Panc1 (cell line): ENCODE results near the gene MBLAC2. TPM values are rescaled to one million over a fixed set of nuclear protein-coding genes. Genes with fewer than 3 reads are reported as not detected.

Experiments used
- total RNA-seq: library from RNA; stranded (reverse); gene quantifications from one replicate; pipeline ENCODE4 v1.2.1, GENCODE V29; 2021; ENCODE audit not compliant: unreplicated experiment

The MBLAC2 gene
- total RNA-seq, 1 experiment from 2014 or later = 5.9 TPM

Other genes starting within 250 kb of the MBLAC2 start
- gene CETN3, start 65.0 kb downstream of the MBLAC2 start, total RNA-seq = 30.6 TPM
- gene POLR3G, start 93 bp upstream of the MBLAC2 start, total RNA-seq = 23.4 TPM
- gene LYSMD3, start 54.8 kb upstream of the MBLAC2 start, total RNA-seq = 16.0 TPM
- 0.49 TPM for gene ADGRV1, start 84.0 kb upstream of the MBLAC2 start, total RNA-seq